Measurements from ENCODE around the gene TESPA1. TPM values are rescaled to one million over a fixed set of nuclear protein-coding genes. Genes with fewer than 3 reads are reported as not detected.

TESPA1 gene
- polyA plus RNA-seq, 1 experiment: not detected

GRCh38 chr12:54934419-54934818, 50.1 kb downstream of the TESPA1 start:
- no peak overlapping the region for H3K4me3 ChIP-seq (ENCODE audit: low read depth, low read length)
- no peak for DNase-seq (ENCODE audit: low read depth)
- ChIA-PET CTCF (interaction anchor here (1.4 to 1.7 kb wide), 2 partner anchors 11 to 79 kb away, joined by 5 read pairs; no protein-coding TSS in a partner anchor), POLR2A (no interaction called here)
- TF ChIP-seq CTCF (IDR thresholded peaks at IDR 0.05; ENCODE audit: insufficient read depth, low read depth, low read length): no peak
- no peaks in the 10 kb centered on the region for H3K27me3 ChIP-seq (ENCODE audit: control insufficient read depth, insufficient read depth, low read length)
- H3K36me3 ChIP-seq (ENCODE audit: control insufficient read depth, insufficient read depth, low read length): no peaks in the 10 kb centered on the region

GRCh38 chr12:54933376-54933775, 51.2 kb downstream of the TESPA1 start:
- ChIA-PET POLR2A (no interaction called here), CTCF (no interaction called here)
- H3K27me3 ChIP-seq (ENCODE audit: control insufficient read depth, insufficient read depth, low read length): no peaks in the 10 kb centered on the region
- no peak overlapping the region for H3K4me3 ChIP-seq (ENCODE audit: low read depth, low read length)
- TF ChIP-seq CTCF (IDR thresholded peaks at IDR 0.05; ENCODE audit: insufficient read depth, low read depth, low read length): no peak
- no peak for DNase-seq (ENCODE audit: low read depth)
- H3K36me3 ChIP-seq (ENCODE audit: control insufficient read depth, insufficient read depth, low read length): no peaks in the 10 kb centered on the region

GRCh38 chr12:54932691-54933090, 51.9 kb downstream of the TESPA1 start:
- Histone ChIP-seq H3K27me3 (ENCODE audit: control insufficient read depth, insufficient read depth, low read length) (no peaks in the 10 kb centered on the region), H3K4me3 (ENCODE audit: low read depth, low read length) (no peak overlapping the region), H3K36me3 (ENCODE audit: control insufficient read depth, insufficient read depth, low read length) (no peaks in the 10 kb centered on the region)
- CTCF ChIA-PET: no interaction called here
- POLR2A ChIA-PET: no interaction called here
- DNase-seq (ENCODE audit: low read depth): no peak
- TF ChIP-seq CTCF (IDR thresholded peaks at IDR 0.05; ENCODE audit: insufficient read depth, low read depth, low read length): no peak

GRCh38 chr12:54932038-54932437, 52.5 kb downstream of the TESPA1 start:
- CTCF ChIA-PET: no interaction called here
- POLR2A ChIA-PET: no interaction called here
- DNase-seq (ENCODE audit: low read depth): no peak
- Histone ChIP-seq H3K4me3 (ENCODE audit: low read depth, low read length) (no peak overlapping the region), H3K36me3 (ENCODE audit: control insufficient read depth, insufficient read depth, low read length) (no peaks in the 10 kb centered on the region), H3K27me3 (ENCODE audit: control insufficient read depth, insufficient read depth, low read length) (no peaks in the 10 kb centered on the region)
- TF ChIP-seq CTCF (IDR thresholded peaks at IDR 0.05; ENCODE audit: insufficient read depth, low read depth, low read length): no peak

GRCh38 chr12:54929998-54930397, 54.6 kb downstream of the TESPA1 start:
- Histone ChIP-seq H3K27me3 (ENCODE audit: control insufficient read depth, insufficient read depth, low read length) (no peaks in the 10 kb centered on the region), H3K4me3 (ENCODE audit: low read depth, low read length) (no peak overlapping the region), H3K36me3 (ENCODE audit: control insufficient read depth, insufficient read depth, low read length) (no peaks in the 10 kb centered on the region)
- CTCF ChIA-PET: no interaction called here
- POLR2A ChIA-PET: no interaction called here
- no peak for TF ChIP-seq CTCF (IDR thresholded peaks at IDR 0.05; ENCODE audit: insufficient read depth, low read depth, low read length)
- DNase-seq (ENCODE audit: low read depth): no peak
